ENCODE measurements around the gene ZFP69B. TPM values are rescaled to one million over a fixed set of nuclear protein-coding genes. Genes with fewer than 3 reads are reported as not detected.

Gene ZFP69B
- total RNA-seq, 6 experiments from 2014 or later = 0.14 to 1.5 (median 0.87) TPM

DNA sequence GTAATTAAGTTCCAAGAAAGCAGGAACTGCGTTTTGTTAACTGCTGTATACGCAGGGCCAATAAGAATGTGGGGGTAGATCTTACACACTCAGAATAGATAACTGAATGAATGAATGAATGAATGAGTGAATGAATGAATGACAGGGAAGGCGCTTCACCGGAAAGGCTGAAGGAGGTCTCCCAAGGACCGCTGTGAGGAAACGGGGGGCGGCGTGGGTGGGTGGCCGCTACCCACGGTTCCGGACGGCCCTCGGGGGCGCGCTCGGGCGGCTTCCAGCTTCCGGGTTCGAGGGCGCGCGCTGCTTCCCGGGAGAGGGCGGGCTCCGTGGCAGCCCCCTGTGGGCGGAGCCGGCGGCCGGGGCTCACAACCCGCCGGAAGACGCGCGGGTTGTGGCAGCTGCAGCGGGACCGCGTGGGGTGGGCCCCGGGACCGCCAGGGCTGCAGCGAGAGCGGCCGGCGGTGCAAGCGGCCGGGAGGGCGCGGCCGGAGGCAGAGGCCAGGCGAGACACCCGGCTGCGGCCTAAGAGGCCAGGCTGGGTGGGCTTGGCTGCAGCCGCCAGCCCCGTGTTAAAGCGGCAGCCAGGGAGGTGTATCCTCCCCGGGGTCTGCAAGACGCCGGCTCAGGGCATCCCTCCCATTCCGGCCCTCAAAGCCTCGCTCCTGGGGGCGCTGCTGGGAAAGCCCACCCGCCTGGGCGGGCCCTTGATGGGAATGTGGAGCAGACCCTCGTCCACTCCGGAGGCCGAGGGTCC, 26.8 kb downstream of the ZFP69B start, which contains the start of gene ZFP69:
ZFP69 (plus strand) TSS at position 367 of the 754 bp plus-strand sequence. CDS start 2,072 bp downstream, outside the sequence.
- Histone ChIP-seq H3K9me3 (peaks cover 0 to 13% (median 0%) of the 10 kb centered on the region in 4 donors), H3K4me1 (peaks cover 0 to 8% (median 0%) of the 10 kb centered on the region in 4 donors), H3K27me3 (no peaks in the 10 kb centered on the region), H3K27ac (peak within 1 kb of the TSS in 1 of 3 donors; percentile 33), H3K4me3 (peak within 1 kb of the TSS; percentile 86 to 96 (median 96)), H3K36me3 (no peaks in the 10 kb centered on the region)
- ATAC-seq = peak; percentile 93 to 96 (median 94)
- WGBS (ENCODE audit: insufficient coverage, low coverage, low lambda C conversion rate, missing lambda C conversion rate) = 2% methylated on average over 23 of the region's 65 CpGs
- TF ChIP-seq, protein P1, sequence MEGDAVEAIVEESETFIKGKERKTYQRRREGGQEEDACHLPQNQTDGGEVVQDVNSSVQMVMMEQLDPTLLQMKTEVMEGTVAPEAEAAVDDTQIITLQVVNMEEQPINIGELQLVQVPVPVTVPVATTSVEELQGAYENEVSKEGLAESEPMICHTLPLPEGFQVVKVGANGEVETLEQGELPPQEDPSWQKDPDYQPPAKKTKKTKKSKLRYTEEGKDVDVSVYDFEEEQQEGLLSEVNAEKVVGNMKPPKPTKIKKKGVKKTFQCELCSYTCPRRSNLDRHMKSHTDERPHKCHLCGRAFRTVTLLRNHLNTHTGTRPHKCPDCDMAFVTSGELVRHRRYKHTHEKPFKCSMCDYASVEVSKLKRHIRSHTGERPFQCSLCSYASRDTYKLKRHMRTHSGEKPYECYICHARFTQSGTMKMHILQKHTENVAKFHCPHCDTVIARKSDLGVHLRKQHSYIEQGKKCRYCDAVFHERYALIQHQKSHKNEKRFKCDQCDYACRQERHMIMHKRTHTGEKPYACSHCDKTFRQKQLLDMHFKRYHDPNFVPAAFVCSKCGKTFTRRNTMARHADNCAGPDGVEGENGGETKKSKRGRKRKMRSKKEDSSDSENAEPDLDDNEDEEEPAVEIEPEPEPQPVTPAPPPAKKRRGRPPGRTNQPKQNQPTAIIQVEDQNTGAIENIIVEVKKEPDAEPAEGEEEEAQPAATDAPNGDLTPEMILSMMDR (IDR thresholded peaks at IDR 0.05) = peak in 1 of 4 donors; percentile 8
- TF ChIP-seq POLR2A (IDR thresholded peaks at IDR 0.05) = peak; percentile 76
- intact Hi-C loops (cut with DNase I) = no loop called here
- DNase-seq = peak; percentile 68 to 80 (median 71)

DNA sequence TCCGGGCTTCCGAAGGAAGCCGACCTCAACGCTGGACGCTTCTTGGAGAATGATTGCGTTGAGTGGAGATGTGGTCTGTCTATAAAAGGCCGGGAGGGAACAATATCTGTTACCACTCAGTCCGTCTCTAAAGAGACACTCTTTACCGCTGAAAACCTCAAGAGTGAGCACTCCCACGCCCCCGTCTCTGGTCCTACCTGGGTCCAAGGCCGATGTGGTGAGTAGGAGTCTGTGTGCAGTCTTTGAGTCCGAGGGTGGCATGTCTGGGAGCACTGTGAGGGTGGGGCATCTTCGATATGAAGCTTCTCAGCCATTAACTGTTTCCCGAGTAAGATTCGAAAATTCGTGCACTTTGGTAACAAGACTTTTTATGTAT, 27.4 kb downstream of the ZFP69B start:
- Histone ChIP-seq H3K27ac (peak overlapping the region in 1 of 3 donors; percentile 33), H3K27me3 (no peaks in the 10 kb centered on the region), H3K4me3 (peak overlapping the region; percentile 86 to 96 (median 96)), H3K36me3 (no peaks in the 10 kb centered on the region), H3K9me3 (peaks cover 0 to 13% (median 0%) of the 10 kb centered on the region in 4 donors), H3K4me1 (peaks cover 0 to 8% (median 0%) of the 10 kb centered on the region in 4 donors)
- intact Hi-C loops (cut with DNase I) = no loop called here
- WGBS (ENCODE audit: insufficient coverage, low coverage, low lambda C conversion rate, missing lambda C conversion rate) = 0% methylated on average over 14 of the region's 17 CpGs
- DNase-seq (no peak), ATAC-seq (peak; percentile 49 to 57 (median 52))
- TF ChIP-seq, protein P1 (IDR thresholded peaks at IDR 0.05) = no peak
- no peak for TF ChIP-seq POLR2A (IDR thresholded peaks at IDR 0.05)

- Histone ChIP-seq H3K27me3 (no peaks in the 10 kb centered on the region), H3K27ac (no peak overlapping the region), H3K9me3 (peaks cover 0 to 11% (median 0%) of the 10 kb centered on the region in 4 donors), H3K4me3 (no peak overlapping the region), H3K36me3 (no peaks in the 10 kb centered on the region), H3K4me1 (peaks cover 0 to 8% (median 0%) of the 10 kb centered on the region in 4 donors)
- no peak for ATAC-seq
- intact Hi-C loops (cut with DNase I) = no loop called here
- no peak for DNase-seq
- no peak for TF ChIP-seq POLR2A (IDR thresholded peaks at IDR 0.05)
- TF ChIP-seq, protein P1 (IDR thresholded peaks at IDR 0.05) = no peak
- 35% methylated on average over 2 of the region's 2 CpGs for WGBS (ENCODE audit: insufficient coverage, low coverage, low lambda C conversion rate, missing lambda C conversion rate)
Observed at GRCh38 chr1:40478276-40478675, 28.0 kb downstream of the ZFP69B start.

DNA sequence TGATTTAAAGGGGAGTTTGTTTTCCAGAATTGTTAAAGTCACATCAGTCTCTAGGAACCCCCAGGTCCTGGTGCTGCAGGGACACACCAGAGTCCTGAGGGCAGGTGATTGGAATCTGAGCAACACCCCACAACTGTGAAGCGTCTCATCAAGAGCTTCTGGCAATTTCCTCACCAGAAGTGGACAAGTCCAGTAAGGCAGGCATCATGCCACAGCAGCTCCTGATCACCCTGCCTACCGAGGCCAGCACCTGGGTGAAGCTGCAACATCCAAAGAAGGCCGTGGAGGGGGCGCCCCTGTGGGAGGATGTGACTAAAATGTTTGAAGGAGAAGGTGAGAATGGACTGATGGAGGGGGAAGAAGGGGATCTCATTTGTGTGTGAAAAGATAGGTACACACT, 28.9 kb downstream of the ZFP69B start:
- H3K9me3 ChIP-seq = peaks cover 0 to 11% (median 0%) of the 10 kb centered on the region in 4 donors
- DNase-seq (no peak), ATAC-seq (no peak)
- no peak overlapping the region for H3K27ac ChIP-seq
- WGBS (ENCODE audit: insufficient coverage, low coverage, low lambda C conversion rate, missing lambda C conversion rate) = 77% methylated on average over 4 of the region's 4 CpGs
- intact Hi-C loops (cut with DNase I) = no loop called here
- H3K27me3 ChIP-seq = no peaks in the 10 kb centered on the region
- H3K36me3 ChIP-seq = no peaks in the 10 kb centered on the region
- H3K4me3 ChIP-seq = no peak overlapping the region
- H3K4me1 ChIP-seq = peaks cover 0 to 8% (median 0%) of the 10 kb centered on the region in 4 donors
- no peak for TF ChIP-seq POLR2A (IDR thresholded peaks at IDR 0.05)
- TF ChIP-seq, protein P1 (IDR thresholded peaks at IDR 0.05) = no peak

Data from right lobe of liver (tissue), 6 donors.